CD4-positive, CD25-positive, alpha-beta regulatory T cell (primary cell): ENCODE results near the gene TREML4. TPM values are rescaled to one million over a fixed set of nuclear protein-coding genes. Genes with fewer than 3 reads are reported as not detected.

Source experiments
- ATAC-seq, 2 donors: fragments of 150-1000 bp; cut with Tn5 transposase; one replicate each; pipeline ENCODE4 v1.10.0; 2021; ENCODE audit warnings: low read depth in 2 of 2, moderate number of reproducible peaks in 2 of 2, moderate library complexity in 1 of 2
- DNase-seq, 3 donors: peaks; one replicate each; pipeline versions ENCODE4 v3.0.0 to v3.0.0-alpha.2; 2012 to 2022; ENCODE audit warnings: mixed read lengths in 1 of 3
- H3K27ac ChIP-seq: one replicate; pipeline ENCODE4 v1.7.0; 2013; ENCODE audit warnings: mild to moderate bottlenecking, low read length; ENCODE audit not compliant: insufficient read depth, poor library complexity, severe bottlenecking
- H3K27me3 ChIP-seq: one replicate; pipeline ENCODE4 v1.7.0; 2013; ENCODE audit warnings: low read length; ENCODE audit not compliant: control insufficient read depth, insufficient read depth
- H3K36me3 ChIP-seq: one replicate; pipeline ENCODE4 v1.7.0; 2013; ENCODE audit warnings: mild to moderate bottlenecking, low read length, moderate library complexity; ENCODE audit not compliant: control insufficient read depth, insufficient read depth
- H3K4me1 ChIP-seq: 2 replicates; pipeline ENCODE4 v1.7.0; 2013; ENCODE audit warnings: mild to moderate bottlenecking, low read length; ENCODE audit not compliant: insufficient read depth, control insufficient read depth, poor library complexity, severe bottlenecking
- H3K4me3 ChIP-seq: one replicate; pipeline ENCODE4 v1.7.0; 2013; ENCODE audit warnings: low read depth, mild to moderate bottlenecking, low read length, moderate library complexity
- H3K9me3 ChIP-seq, 2 experiments: 1 replicate in 1 of 2; 2 replicates in 1 of 2; pipeline ENCODE4 v1.7.0; 2013; ENCODE audit warnings: low read length in 2 of 2, mild to moderate bottlenecking in 1 of 2, moderate library complexity in 1 of 2; ENCODE audit not compliant: control insufficient read depth in 2 of 2
- H3K27ac Mint-ChIP-seq, 3 donors: one replicate each; pipeline ENCODE4 v1.8.0; 2020 to 2022; ENCODE audit warnings: mild to moderate bottlenecking in 3 of 3, mixed read lengths in 3 of 3, moderate library complexity in 2 of 3
- H3K27me3 Mint-ChIP-seq: one replicate; pipeline ENCODE4 v1.8.0; 2022; ENCODE audit warnings: mild to moderate bottlenecking, mixed read lengths
- H3K36me3 Mint-ChIP-seq: one replicate; pipeline ENCODE4 v1.8.0; 2020; ENCODE audit warnings: mixed read lengths
- H3K4me1 Mint-ChIP-seq, 4 donors: one replicate each; pipeline ENCODE4 v1.8.0; 2020 to 2022; ENCODE audit warnings: mixed read lengths in 4 of 4, mild to moderate bottlenecking in 1 of 4
- H3K4me3 Mint-ChIP-seq, 4 donors: one replicate each; pipeline ENCODE4 v1.8.0; 2020 to 2022; ENCODE audit warnings: mild to moderate bottlenecking in 4 of 4, mixed read lengths in 4 of 4, moderate library complexity in 3 of 4
- H3K9me3 Mint-ChIP-seq, 7 donors: one replicate each; pipeline ENCODE4 v1.8.0; 2020 to 2022; ENCODE audit warnings: mixed read lengths in 7 of 7, mild to moderate bottlenecking in 3 of 7, moderate library complexity in 2 of 7
- polyA plus RNA-seq, 4 donors: library from polyadenylated mRNA; unstranded; fragments of 300-500 nt; fragmentation: Illumina TruSeq; gene quantifications; one replicate each; pipeline ENCODE4 v1.2.3, GENCODE V29; 2021
- total RNA-seq: library from RNA; stranded (reverse); gene quantifications from one replicate; pipeline ENCODE4 v1.2.3, GENCODE V29; 2022

Gene TREML4
- total and polyA plus RNA-seq, 5 donors from 2014 or later: not detected

DNA sequence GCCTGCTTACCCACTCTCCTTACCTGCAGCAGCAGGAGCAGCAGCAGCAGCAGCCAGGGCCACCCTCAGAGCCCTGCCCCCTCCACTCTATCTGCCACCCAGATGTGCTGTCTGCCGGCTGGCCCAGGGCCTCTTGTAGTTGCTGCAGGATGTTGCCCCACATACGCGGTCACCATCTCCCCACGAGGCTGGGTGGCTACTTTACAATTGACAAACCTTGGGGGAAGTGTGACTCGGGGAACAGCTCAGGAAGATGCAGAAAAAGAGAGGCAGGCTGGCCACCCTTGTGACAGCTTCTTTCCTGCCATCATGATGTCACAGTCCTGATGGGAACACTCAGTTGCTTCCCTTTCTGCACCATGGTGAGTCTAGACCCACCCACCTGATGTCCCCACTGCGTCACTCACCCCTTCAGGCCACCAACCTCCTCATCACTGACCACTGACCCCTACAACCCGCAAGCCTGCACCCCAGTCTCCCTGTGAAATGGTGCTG is 43.8 kb downstream of the TREML4 start:
- H3K9me3 ChIP-seq: no peaks in the 10 kb centered on the region
- no peaks in the 10 kb centered on the region for H3K27me3 Mint-ChIP-seq
- no peaks in the 10 kb centered on the region for H3K4me1 ChIP-seq
- DNase-seq (peak in 1 of 3 donors; percentile 18), ATAC-seq (peak; percentile 38 to 39)
- no peaks in the 10 kb centered on the region for H3K36me3 Mint-ChIP-seq
- H3K4me3 Mint-ChIP-seq: no peak overlapping the region
- no peaks in the 10 kb centered on the region for H3K36me3 ChIP-seq
- no peaks in the 10 kb centered on the region for H3K27me3 ChIP-seq
- H3K9me3 Mint-ChIP-seq: peaks cover 0 to 2% (median 0%) of the 10 kb centered on the region in 7 donors
- peaks cover 0 to 5% (median 3%) of the 10 kb centered on the region in 4 donors for H3K4me1 Mint-ChIP-seq
- H3K4me3 ChIP-seq: no peak overlapping the region
- peak overlapping the region in 1 of 3 donors; percentile 27 for H3K27ac Mint-ChIP-seq
- no peak overlapping the region for H3K27ac ChIP-seq

DNA sequence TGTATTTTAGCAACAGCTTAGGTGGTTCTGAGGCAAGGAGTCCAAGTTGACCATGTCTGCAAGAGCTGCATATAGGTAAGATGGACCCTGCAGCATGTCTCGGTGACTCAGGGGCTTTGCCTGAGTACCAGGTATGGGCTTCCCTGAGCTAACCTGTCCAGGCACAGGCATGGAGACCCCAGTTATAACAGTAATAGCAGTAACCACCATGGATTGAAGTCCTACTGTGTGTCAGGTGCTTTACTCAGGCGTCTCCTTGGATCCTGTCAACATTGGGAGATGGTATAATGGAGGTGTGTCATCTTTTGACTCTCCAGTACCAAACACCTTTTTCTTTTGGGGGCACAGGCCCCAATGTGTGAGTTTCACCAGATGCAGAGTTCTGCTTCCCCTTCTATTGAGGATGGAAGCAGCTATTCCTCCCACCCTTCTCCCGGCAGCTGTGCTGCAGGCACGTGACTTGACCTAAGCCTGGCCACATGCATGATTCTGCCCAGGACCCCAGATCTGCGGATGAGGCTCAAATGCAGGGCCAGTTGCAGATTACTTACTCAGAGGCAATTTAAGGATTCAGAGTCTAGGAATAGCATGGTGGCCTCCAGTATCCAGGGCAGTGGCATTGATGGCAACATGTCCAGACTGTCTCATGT is 44.6 kb downstream of the TREML4 start:
- H3K27ac Mint-ChIP-seq: no peak overlapping the region
- no peaks in the 10 kb centered on the region for H3K4me1 ChIP-seq

GRCh38 chr6:41273714-41274113 is 45.6 kb downstream of the TREML4 start:
- Histone ChIP-seq H3K9me3 (no peaks in the 10 kb centered on the region), H3K27me3 (no peaks in the 10 kb centered on the region), H3K4me3 (no peak overlapping the region), H3K36me3 (no peaks in the 10 kb centered on the region), H3K27ac (no peak overlapping the region), H3K4me1 (no peaks in the 10 kb centered on the region)
- H3K4me3 Mint-ChIP-seq: no peak overlapping the region
- no peaks in the 10 kb centered on the region for H3K36me3 Mint-ChIP-seq
- DNase-seq: no peak
- peaks cover 0 to 7% (median 4%) of the 10 kb centered on the region in 4 donors for H3K4me1 Mint-ChIP-seq
- peaks cover 0 to 2% (median 0%) of the 10 kb centered on the region in 7 donors for H3K9me3 Mint-ChIP-seq
- H3K27ac Mint-ChIP-seq: no peak overlapping the region
- peaks cover 1% of the 10 kb centered on the region for H3K27me3 Mint-ChIP-seq
- no peak for ATAC-seq

More for the DNA sequence above, 44.6 kb downstream of the TREML4 start:
- no peak overlapping the region for H3K4me3 ChIP-seq
- no peaks in the 10 kb centered on the region for H3K36me3 Mint-ChIP-seq
- no peaks in the 10 kb centered on the region for H3K9me3 ChIP-seq
- DNase-seq (no peak), ATAC-seq (no peak)
- no peaks in the 10 kb centered on the region for H3K27me3 Mint-ChIP-seq
- peaks cover 0 to 5% (median 3%) of the 10 kb centered on the region in 4 donors for H3K4me1 Mint-ChIP-seq
- no peaks in the 10 kb centered on the region for H3K27me3 ChIP-seq
- H3K9me3 Mint-ChIP-seq: peaks cover 0 to 2% (median 0%) of the 10 kb centered on the region in 7 donors
- H3K27ac ChIP-seq: no peak overlapping the region
- H3K36me3 ChIP-seq: no peaks in the 10 kb centered on the region
- no peak overlapping the region for H3K4me3 Mint-ChIP-seq

- H3K36me3 ChIP-seq: no peaks in the 10 kb centered on the region
- Mint-ChIP-seq H3K27me3 (peaks cover 6% of the 10 kb centered on the region), H3K36me3 (no peaks in the 10 kb centered on the region), H3K9me3 (peaks cover 0 to 2% (median 0%) of the 10 kb centered on the region in 7 donors), H3K4me1 (peaks cover 0 to 12% (median 10%) of the 10 kb centered on the region in 4 donors), H3K27ac (no peak overlapping the region), H3K4me3 (no peak overlapping the region)
- H3K4me1 ChIP-seq: no peaks in the 10 kb centered on the region
- no peak for DNase-seq
- ATAC-seq: no peak
- H3K9me3 ChIP-seq: no peaks in the 10 kb centered on the region
- no peak overlapping the region for H3K4me3 ChIP-seq
- no peak overlapping the region for H3K27ac ChIP-seq
- no peaks in the 10 kb centered on the region for H3K27me3 ChIP-seq
Measured at GRCh38 chr6:41274256-41274655, 46.1 kb downstream of the TREML4 start.

GRCh38 chr6:41275489-41275888 is 47.3 kb downstream of the TREML4 start:
- Histone ChIP-seq H3K4me1 (no peaks in the 10 kb centered on the region), H3K27ac (no peak overlapping the region), H3K4me3 (no peak overlapping the region), H3K36me3 (no peaks in the 10 kb centered on the region), H3K27me3 (no peaks in the 10 kb centered on the region), H3K9me3 (no peaks in the 10 kb centered on the region)
- DNase-seq (no peak), ATAC-seq (no peak)
- Mint-ChIP-seq H3K27me3 (peaks cover 7% of the 10 kb centered on the region), H3K4me3 (no peak overlapping the region), H3K27ac (no peak overlapping the region), H3K9me3 (peaks cover 0 to 2% (median 0%) of the 10 kb centered on the region in 7 donors), H3K36me3 (no peaks in the 10 kb centered on the region), H3K4me1 (peaks cover 0 to 12% (median 11%) of the 10 kb centered on the region in 4 donors)

DNA sequence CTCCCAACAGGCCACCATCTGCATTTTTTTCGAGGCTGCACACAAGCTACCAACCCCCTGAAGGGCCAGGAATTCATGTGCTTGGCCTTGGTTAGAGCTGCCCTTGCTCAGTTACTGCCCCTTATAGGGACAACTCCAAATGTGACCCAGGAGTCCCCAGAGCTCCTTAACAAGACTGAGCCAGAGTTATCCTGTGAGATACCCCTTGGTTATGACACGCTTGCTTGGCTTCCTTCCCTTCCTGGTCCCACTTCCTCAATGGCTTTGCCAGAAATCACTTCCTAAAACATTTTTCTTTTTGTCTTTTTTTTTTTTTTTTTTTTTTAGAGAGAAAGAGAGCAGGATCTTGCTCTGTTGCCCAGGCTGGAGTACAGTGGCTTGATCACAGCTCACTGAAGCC is 49.5 kb downstream of the TREML4 start:
- Histone ChIP-seq H3K36me3 (no peaks in the 10 kb centered on the region), H3K9me3 (no peaks in the 10 kb centered on the region), H3K4me1 (no peaks in the 10 kb centered on the region), H3K27ac (no peak overlapping the region), H3K27me3 (no peaks in the 10 kb centered on the region), H3K4me3 (no peak overlapping the region)
- H3K27ac Mint-ChIP-seq: no peak overlapping the region
- H3K9me3 Mint-ChIP-seq: no peaks in the 10 kb centered on the region
- H3K4me1 Mint-ChIP-seq: peaks cover 0 to 12% (median 7%) of the 10 kb centered on the region in 4 donors
- no peak overlapping the region for H3K4me3 Mint-ChIP-seq
- DNase-seq: no peak
- no peak for ATAC-seq
- H3K27me3 Mint-ChIP-seq: peaks cover 16% of the 10 kb centered on the region
- H3K36me3 Mint-ChIP-seq: peaks cover under 1% of the 10 kb centered on the region

GRCh38 chr6:41278699-41279405 is 50.7 kb downstream of the TREML4 start:
- DNase-seq (peak; percentile 28 to 81 (median 64)), ATAC-seq (peak; percentile 40 to 64)
- H3K4me1 ChIP-seq: no peaks in the 10 kb centered on the region
- H3K36me3 Mint-ChIP-seq: peaks cover 3% of the 10 kb centered on the region
- no peak overlapping the region for H3K27ac Mint-ChIP-seq
- H3K4me3 Mint-ChIP-seq: peak overlapping the region in 1 of 4 donors; percentile 44
- peaks cover 16% of the 10 kb centered on the region for H3K27me3 Mint-ChIP-seq
- peaks cover 0 to 12% (median 7%) of the 10 kb centered on the region in 4 donors for H3K4me1 Mint-ChIP-seq
- no peaks in the 10 kb centered on the region for H3K27me3 ChIP-seq
- no peaks in the 10 kb centered on the region for H3K9me3 Mint-ChIP-seq
- no peak overlapping the region for H3K4me3 ChIP-seq
- no peaks in the 10 kb centered on the region for H3K36me3 ChIP-seq
- H3K9me3 ChIP-seq: no peaks in the 10 kb centered on the region
- no peak overlapping the region for H3K27ac ChIP-seq
